Body of pancreas (tissue), 4 donors: ENCODE data around the gene COL4A6.

Experiments
- POLR2A ChIP-seq, 3 donors: fragments of 450-650 bp; IDR thresholded peaks; one replicate each; pipeline ENCODE4 v1.6.1; 2016; ENCODE audit warnings: antibody characterized with exemption in 3 of 3, mild to moderate bottlenecking in 2 of 3
- TF ChIP-seq, protein P1 (sequence below), 7 experiments: fragments of 450-650 bp in 4 of 7; fragments of 200-600 bp in 3 of 7; sonication (generic) in 3 of 7; IDR thresholded peaks; one replicate each; pipeline ENCODE4 v1.5.1; 2016 to 2019; ENCODE audit warnings: antibody characterized with exemption in 7 of 7

DNA sequence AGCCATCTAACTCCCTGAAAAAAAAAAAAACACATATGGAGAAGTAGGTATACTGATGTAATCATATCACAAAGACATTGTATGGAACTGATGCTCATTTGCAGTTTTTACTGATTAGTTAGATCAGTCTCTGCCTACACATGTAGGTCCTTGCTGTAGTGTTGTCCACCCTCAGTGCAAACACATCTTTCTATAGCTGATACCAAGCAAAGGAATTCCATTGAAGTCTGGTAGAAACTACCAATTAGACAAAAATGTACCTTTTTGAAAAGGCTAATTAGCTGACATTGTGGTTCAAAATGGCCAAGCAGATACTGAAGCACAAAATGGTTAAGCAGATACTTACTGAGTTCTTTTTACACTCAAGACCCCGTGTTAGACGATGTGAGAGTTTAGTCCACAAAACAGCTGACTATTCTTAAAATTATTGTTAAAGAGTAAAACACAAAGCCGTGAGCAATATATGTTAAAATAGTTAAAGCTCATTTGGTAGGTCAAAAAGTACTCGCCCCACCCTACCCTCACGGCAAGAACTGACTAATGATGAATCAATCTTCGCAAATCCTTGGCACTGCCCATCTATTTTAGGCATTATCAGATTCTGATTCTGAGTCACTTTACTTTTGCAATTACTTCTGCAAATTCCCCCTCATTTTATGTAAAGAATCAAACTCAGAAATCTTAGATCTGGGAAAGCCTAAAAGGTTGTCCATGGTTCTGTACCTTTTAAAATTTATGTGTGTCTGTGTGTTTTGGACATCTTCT lies 40.4 kb downstream of the COL4A6 start:
- TF ChIP-seq, protein P1, sequence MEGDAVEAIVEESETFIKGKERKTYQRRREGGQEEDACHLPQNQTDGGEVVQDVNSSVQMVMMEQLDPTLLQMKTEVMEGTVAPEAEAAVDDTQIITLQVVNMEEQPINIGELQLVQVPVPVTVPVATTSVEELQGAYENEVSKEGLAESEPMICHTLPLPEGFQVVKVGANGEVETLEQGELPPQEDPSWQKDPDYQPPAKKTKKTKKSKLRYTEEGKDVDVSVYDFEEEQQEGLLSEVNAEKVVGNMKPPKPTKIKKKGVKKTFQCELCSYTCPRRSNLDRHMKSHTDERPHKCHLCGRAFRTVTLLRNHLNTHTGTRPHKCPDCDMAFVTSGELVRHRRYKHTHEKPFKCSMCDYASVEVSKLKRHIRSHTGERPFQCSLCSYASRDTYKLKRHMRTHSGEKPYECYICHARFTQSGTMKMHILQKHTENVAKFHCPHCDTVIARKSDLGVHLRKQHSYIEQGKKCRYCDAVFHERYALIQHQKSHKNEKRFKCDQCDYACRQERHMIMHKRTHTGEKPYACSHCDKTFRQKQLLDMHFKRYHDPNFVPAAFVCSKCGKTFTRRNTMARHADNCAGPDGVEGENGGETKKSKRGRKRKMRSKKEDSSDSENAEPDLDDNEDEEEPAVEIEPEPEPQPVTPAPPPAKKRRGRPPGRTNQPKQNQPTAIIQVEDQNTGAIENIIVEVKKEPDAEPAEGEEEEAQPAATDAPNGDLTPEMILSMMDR (IDR thresholded peaks at IDR 0.05), result no peak
- no peak for TF ChIP-seq POLR2A (IDR thresholded peaks at IDR 0.05)
